Measurements from ENCODE around the gene SLC4A3.

SLC4A3 gene

GRCh38 chr2:219631904-219632759 is 4.7 kb downstream of the SLC4A3 start:
- no peak for DNase-seq (ENCODE audit: low spot score)

- no peak for DNase-seq (ENCODE audit: low spot score)
These were observed 5.3 kb downstream of the SLC4A3 start for GRCh38 chr2:219632760-219633105.

GRCh38 chr2:219633276-219634065 is 6.0 kb downstream of the SLC4A3 start:
- no peak for DNase-seq (ENCODE audit: low spot score)

GRCh38 chr2:219634171-219634940 is 6.9 kb downstream of the SLC4A3 start:
- DNase-seq (ENCODE audit: low spot score): peak; percentile 4

GRCh38 chr2:219634951-219635751 is 7.7 kb downstream of the SLC4A3 start:
- DNase-seq (ENCODE audit: low spot score): peak; percentile 2

GRCh38 chr2:219636144-219636915 is 8.9 kb downstream of the SLC4A3 start:
- peak; percentile 9 for DNase-seq (ENCODE audit: low spot score)

- peak; percentile 4 for DNase-seq (ENCODE audit: low spot score)
These were observed 9.8 kb downstream of the SLC4A3 start for GRCh38 chr2:219636941-219637841.

- no peak for DNase-seq (ENCODE audit: low spot score)
These were observed 10.4 kb downstream of the SLC4A3 start for GRCh38 chr2:219637842-219638185.

- DNase-seq (ENCODE audit: low spot score): peak; percentile 15
These were observed 11.0 kb downstream of the SLC4A3 start for GRCh38 chr2:219638217-219638947.

- no peak for DNase-seq (ENCODE audit: low spot score)
These were observed 11.7 kb downstream of the SLC4A3 start for GRCh38 chr2:219638948-219639755.

GRCh38 chr2:219641390-219642068 is 14.1 kb downstream of the SLC4A3 start:
- no peak for DNase-seq (ENCODE audit: low spot score)

- no peak for DNase-seq (ENCODE audit: low spot score)
These were observed 14.6 kb downstream of the SLC4A3 start for GRCh38 chr2:219642069-219642454.

GRCh38 chr2:219642465-219643083 is 15.1 kb downstream of the SLC4A3 start:
- DNase-seq (ENCODE audit: low spot score): peak; percentile 96

GRCh38 chr2:219643084-219643473 is 15.6 kb downstream of the SLC4A3 start:
- DNase-seq (ENCODE audit: low spot score): no peak

- DNase-seq (ENCODE audit: low spot score): no peak
These were observed 16.5 kb downstream of the SLC4A3 start for GRCh38 chr2:219643788-219644398.

GRCh38 chr2:219644801-219645480 is 17.5 kb downstream of the SLC4A3 start:
- no peak for DNase-seq (ENCODE audit: low spot score)
